ENCODE data around the gene OXLD1.
"Not testable (repeated sequence)": the region's sequence is repeated elsewhere in the genome, so short reads cannot be mapped to it uniquely, and the experiment has no call there.

Gene OXLD1

DNA sequence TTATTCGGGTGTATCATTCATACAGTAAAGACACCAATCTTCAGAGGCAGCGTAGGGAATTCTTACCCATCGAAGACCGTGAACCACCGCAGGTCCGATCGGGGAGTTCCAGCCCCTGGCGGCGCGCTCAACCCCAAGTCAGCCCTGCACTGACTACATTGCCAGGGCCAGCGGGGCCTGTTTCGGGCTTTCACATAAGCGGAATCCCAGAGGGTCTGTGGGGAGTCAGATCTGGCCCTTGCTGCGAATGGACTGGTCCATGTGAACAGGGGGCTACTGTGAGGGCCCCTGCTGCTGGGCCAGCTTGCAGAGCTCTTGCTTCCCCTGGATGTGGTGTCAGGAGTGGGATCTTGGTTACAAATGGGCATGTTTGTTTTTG lies 17.7 kb downstream of the OXLD1 start:
- DNase-seq, result no peak

DNA sequence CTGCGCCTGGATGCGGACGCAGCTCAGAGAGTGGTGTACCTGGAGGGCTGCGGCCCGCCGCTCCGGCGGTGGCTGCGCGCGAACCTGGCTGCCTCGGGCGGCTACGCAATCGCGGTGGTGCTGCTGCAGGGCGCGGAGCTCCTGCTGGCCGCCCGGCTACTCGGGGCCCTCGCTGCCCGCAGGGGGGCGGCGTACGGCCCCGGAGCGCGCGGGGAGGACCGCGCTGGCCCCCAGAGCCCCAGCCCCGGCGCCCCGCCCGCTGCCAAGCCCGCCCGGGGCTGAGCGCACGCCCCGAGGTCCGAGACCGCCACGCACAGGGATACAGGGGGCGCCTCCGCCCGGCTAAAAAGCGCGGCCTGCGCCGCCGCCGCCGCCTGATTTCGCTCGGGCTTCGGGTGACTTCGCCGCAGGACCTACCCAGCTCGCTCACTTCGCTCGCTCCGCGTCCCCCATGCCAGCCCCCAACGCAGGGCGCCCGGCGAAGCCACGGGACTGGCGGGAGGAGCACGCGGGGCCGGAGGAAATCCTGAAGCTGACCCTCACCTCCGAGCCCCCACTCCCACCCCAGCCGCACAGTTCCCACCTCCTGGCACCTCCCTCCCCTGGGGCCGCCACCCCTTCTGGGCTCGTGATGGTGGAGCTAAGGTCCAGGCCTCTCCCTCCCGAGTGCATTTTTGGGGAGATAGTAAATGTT lies 18.2 kb downstream of the OXLD1 start:
- DNase-seq, result no peak

DNA sequence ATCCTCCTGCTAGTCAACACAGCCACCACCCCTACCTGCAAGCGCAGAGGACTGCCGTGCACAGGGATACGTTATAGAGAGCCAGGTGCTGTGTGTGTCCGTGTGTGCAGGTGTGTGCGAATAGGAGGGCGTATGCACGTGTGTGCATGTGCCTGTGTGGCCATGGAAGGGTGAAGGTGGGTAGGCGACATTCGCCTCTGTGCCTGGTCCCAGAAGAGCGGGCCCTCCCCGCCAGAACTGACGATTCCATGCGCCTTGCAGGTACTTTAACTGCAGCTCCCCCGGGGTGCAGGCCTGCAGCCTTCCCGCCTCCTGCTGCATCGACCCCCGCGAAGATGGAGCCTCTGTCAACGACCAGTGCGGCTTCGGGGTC lies 18.8 kb downstream of the OXLD1 start:
- DNase-seq, result no peak

DNA sequence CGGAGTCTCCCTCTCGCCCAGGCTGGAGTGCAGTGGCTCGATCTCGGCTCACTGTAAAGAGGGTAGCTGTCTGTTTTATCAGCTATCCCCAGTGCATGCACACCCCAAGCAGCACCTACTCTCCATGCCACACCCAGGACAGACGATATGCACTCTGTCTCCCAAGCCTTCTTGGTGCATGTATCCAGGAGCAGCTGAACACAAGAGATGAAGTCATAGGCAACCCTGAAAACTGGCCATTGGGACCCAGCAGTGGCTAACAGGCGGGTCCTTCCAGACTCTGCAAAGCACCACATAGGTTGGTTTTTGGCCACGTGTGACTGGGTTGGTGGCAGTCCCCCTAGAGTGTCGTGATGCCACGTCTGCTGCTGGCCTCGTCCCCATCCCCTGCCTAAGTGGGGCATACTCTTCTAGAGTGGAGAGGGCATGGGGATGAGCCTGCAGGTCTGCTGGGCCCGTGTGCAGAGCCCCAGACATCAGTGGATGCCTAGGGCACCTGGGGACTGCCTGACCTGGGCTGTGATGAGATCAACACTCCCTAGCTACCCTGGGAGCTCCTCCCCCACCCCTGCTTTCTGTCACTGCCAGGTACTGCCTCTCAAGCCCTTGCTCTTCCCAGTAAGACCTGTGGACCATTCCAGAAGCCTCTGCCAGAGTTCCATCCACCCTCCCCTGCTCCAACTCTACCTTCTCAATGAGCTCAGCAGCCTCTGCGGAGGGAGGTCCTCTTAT lies 19.4 kb downstream of the OXLD1 start:
- DNase-seq, result no peak

DNA sequence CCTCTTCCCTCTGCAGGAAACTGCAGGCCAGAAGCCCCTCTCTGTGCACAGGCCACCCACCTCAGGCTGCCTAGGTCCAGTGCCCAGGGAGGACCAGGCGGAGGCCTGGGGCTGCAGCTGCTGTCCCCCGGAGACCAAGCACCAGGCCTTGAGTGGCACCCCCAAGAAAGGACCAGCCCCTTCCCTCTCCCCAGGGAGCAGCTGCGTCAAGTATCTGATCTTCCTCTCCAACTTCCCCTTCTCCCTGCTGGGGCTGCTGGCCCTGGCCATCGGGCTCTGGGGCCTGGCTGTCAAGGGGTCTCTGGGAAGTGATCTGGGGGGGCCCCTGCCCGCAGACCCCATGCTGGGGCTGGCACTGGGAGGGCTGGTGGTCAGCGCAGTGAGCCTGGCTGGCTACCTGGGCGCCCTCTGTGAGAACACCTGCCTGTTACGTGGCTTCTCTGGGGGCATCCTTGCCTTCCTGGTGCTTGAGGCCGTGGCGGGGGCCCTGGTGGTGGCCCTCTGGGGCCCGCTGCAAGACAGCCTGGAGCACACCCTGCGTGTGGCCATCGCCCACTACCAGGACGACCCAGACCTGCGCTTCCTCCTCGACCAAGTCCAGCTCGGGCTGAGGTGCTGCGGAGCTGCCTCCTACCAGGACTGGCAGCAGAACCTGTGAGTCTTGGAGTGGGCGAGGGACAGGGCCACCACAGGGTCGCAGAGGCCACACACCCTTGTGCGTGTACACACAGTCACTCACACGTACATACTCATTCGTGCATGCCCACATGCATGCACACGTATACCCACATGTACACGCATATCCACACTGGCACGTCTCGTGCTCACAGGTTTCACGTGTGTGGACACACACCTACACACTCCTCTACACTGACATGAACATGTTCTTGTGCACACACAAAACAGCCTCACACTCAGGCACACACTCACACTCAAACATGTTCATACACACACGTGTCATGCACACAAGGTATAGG lies 21.1 kb downstream of the OXLD1 start:
- no peak for DNase-seq

DNA sequence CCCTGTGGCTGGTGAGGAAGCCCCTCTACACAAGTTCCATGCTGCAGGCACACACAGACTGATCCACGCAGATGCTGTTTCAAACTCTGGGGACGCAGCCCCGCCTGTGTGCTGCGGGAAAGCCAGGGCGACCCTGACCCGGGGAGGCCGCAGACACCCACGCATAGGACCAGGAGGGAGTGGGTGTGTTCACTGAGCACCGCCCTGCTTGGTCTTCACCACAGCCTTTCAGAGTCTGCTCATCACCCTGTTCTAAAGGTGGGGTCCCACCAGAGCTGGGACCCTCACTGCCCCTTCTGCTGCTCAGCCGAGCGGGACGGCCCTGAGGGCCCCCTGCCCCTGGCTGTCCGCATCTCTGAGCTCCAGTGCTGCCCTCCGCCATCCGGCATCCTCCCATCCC lies 21.9 kb downstream of the OXLD1 start:
- no peak for DNase-seq

DNA sequence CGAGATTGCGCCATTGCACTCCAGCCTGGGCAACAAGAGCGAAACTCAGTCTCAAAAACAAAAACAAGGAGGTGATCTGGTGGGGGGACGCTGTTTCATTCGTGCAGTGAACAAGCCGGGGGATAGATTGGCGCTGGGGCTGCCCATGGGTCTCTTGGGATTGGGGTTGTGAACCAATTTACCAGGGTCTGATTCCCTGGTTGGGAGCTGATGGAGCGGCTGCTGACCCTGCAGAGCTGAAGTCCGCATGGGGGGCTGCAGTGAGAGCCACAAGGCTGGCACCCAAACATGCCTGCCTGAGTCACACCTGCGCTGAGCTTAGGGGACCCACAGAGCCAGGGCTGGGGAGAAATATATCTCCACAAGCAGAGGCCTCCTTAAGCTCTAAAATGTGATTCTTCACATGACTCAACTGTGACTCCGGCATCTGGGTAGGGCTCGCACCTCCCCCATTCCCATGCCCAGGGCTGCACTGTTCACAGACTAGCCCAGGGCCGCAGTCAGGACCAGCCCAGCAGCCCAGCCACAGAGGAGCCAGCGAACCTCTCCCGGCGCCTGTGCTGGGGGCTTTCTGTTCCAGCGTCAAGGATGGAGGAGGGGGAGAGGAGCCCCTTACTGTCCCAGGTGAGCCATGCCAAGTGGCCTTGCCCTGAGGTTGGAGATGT lies 24.4 kb downstream of the OXLD1 start:
- no peak for DNase-seq

DNA sequence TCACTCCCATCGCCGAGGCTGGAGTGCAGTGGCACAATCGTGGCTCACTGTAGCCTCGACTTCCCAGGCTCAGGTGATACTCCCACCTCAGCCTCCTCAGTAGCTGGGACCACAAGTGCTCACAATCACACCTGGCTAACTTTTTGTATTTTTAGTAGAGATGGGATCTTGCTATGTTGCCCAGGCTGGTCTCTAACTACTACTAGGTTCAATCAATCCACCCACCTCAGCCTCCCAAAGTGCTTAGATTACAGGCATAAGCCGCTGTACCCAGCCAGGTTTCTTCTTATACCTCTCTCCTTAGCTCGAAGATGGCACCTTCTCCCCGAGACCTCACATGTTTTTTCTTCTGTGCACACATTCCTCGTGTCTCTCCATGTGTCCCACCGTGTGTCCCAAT lies 26.4 kb downstream of the OXLD1 start:
- DNase-seq, result no peak

DNA sequence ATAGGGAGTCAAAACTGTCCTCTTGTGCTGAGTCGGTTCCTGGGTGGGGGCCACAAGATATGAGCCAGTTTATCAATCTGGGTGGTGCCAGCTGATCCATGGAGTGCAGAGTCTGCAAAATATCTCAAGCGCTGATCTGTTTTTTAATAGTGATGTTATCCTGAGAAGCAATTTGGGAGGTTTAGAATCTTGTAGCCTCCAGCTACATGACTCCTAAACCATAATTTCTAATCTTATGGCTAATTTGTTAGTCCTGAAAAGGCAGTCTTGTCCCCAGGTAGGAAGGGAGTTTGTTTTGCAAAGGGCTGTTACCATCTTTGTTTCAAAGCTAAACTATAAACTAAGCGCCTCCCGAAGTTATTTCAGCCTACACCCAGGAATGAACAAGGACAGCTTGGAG lies 27.7 kb downstream of the OXLD1 start:
- DNase-seq, result no peak

DNA sequence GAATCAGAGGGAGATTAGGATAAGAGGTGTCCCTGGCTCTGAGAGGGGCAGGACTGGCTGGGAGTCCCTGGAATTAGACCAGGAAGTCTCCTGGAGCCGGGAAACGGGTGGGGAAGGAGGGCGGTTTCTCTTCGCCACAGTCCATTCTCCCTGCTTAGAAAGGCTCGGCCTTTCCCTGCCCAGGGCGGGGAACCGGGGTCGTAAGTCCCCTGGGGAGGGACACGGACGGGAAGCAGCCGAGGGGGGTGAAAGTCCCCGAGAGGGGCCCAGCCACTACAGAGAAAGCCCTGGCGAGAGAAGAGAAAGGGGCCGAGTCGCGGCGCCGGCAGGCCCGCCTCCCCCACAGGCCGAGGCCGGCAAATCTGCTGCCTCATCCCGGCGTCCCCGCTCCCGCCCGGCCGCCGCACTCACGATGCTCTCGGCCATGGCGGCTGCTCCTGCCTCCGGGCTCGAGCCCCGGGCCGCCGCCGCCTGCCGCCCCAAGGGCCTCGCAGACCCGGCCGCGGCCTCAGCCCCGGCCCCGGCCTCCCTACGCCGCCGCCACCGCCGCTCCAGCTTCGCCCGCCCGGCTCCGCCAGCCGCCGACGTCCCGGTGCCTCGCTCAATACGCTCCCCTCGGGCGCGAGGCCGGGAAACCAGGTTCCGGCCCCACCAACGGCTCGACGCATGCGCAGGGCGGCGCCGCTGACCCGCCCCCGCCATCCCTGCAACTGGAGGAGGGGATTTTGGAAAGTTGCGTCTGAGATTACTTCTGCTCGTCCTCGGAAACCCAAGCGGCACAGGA lies 29.7 kb downstream of the OXLD1 start, which contains the start of the genes NPLOC4 and TSPAN10:
NPLOC4 (minus strand) TSS at position 608 of the 784 bp plus-strand sequence; CDS start at position 426, 182 bp downstream.
TSPAN10 (plus strand) TSS at position 692 of the 784 bp plus-strand sequence. CDS start 5,217 bp downstream, outside the sequence.
- peak; percentile 91 for DNase-seq

DNA sequence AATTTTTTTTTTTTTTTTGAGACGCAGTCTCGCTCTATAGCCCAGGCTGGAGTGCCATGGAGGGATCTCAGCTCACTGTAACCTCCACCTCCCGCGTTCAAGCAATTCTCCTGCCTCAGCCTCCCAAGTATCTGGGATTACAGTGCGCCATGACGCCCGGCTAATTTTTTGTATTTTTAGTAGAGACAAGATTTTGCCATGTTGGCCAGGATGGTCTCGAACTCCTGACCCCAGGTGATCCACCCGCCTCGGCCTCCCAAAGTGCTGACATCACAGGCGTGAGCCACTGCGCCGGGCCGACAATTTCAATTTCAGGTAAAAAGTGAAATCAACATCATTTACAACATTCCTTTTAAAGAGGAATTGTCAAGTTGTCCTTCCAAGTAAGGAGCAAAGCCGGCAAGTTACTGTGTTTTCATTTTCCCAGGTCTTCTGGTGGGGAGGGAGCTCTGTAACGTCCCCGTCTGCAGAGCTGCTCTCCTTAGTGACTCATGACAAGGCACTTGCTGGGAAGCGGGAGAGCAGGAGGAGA lies 30.4 kb downstream of the OXLD1 start:
- DNase-seq, result no peak

DNA sequence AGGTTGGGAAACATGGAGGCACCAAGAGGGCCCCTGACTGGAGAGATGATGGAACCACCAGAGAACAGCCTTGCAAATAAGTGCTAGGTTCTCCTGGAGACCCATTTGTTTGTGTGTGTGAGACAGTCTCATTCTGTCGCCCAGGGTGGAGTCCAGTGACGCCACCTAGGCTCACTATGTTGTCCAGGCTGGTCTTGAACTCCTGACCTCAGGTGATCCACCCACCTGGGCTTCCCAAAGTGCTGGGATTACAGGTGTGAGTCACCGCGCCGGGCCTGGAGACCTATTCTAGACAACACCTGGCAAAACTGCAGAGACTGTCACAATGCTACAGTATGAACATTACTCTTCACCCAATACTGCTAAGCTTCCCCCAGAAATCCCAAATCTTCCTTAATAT lies 31.0 kb downstream of the OXLD1 start:
- DNase-seq, result no peak

DNA sequence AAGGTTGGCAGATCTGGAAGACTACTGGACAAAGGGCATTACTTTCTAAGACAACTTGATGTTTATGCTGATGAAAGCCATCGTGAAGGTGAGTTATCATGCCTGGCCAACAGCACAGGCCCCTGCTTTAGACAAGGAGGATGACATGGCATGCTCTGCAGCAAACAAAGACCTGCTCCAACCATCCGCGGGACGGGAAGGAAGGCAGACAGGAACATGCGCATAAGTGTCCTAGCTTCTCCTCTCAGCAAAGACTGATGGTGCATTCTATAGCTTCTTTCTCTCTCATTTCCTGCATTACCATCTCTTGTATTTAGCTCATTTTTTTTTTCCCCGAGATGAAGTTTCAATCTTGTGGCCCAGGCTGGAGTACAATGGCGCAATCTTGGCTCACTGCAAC lies 34.9 kb downstream of the OXLD1 start:
- no peak for DNase-seq

DNA sequence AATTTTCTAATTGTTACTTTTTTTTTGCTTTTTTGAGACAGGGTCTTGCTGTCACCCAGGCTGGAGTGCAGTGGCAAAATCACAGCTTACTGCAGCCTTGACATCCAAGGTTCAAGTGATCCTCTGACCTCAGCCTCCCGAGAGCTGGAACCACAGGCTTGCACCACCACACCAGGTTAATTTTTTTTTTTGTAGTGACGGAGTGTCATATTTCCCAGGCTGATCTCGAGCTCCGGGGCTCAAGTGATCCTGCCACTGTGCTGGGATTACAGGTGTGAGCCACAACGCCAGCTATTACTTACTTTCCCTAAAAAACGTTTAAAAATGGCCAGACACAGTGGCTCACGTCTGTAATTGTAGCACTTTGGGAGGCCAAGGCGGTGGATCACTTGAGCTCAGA lies 36.1 kb downstream of the OXLD1 start:
- DNase-seq, result no peak

DNA sequence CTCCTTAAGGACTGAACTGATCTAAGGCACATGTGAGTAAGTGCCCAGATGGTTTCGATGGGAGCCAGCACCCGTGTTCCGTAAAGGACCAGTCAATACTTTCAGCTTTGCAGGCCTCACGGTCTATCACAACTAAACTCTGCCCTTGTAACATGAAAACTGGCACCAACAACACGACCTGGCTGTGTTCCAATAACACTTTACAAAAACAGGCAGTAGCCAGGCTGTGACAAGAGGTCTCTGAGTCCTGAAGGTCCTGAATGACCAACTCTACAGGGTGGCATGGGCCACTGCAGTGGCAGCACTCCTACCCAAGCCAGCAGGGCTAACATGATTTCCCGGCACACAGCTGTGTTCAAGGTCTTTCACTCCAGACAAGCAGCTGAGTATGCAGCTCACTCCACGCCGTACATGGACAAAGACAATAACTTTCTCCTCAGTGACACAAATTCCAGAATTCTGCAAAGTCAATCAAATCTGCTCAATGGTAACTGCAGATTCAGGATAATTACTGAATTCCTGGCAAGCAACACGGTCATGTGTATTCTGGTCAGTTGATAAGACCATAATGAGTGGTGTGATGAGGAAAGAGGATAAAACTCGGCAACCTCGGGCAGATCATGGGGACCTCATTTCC lies 44.8 kb downstream of the OXLD1 start:
- no peak for DNase-seq

DNA sequence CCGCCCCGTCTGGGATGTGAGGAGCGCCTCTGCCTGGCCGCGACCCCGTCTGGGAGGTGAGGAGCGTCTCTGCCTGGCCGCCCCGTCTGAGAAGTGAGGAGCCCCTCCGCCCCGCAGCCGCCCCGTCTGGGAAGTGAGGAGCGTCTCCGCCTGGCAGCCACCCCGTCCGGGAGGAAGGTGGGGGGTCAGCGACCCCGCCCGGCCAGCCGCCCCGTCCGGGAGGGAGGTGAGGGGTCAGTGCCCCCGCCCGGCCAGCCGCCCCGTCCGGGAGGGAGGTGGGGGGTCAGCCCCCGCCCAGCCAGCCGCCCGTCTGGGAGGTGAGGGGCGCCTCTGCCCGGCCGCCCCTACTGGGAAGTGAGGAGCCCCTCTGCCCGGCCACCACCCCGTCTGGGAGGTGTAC lies 48.1 kb downstream of the OXLD1 start:
- DNase-seq, result not testable (repeated sequence)

DNA sequence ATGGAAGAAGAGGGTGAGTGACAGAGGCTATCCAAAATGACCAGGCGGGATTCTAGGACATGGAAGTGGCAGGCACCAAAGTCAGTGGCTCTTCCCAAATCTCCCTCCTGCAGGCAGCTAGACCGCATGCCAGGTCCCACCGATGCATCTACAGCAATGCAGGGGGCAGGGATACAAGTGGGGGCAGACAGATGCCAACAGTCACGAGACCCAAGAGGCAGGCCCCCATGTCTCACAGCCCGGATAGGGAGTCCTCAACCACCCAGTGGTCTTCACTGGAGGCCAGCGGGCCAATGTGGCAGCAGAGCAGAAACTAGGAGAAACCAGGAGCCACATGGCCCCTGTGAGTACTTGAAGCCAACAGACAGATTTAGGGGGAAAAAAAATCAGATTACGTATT lies 49.5 kb downstream of the OXLD1 start:
- DNase-seq, result no peak

DNA sequence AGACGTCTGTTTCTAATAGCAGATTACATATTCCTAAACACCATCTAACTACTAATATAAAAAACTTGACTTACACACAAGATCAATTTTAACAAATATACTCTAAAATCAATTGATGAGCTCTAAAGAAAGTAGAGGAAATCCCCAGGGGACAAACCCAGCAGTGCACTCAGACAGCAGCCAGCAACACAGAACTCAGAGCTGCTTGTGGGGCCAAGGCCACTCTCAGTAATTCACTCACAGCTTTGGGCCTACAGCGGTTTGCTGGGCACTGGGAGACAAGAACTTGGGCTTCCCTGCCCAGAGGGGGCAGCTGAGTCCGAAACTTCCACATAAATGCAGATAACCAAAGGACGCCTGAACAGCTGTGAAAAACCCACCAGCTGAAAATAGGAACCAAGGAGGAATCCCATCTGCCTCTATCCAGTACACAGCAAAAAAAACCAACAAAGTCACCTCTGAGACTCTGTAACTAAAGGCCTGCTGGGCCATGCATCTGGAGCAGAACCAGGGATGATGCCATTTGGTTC lies 50.9 kb downstream of the OXLD1 start:
- no peak for DNase-seq

All from activated CD4-positive, alpha-beta T cell treated with anti-CD3 and anti-CD28 coated beads for 48 hours (primary cell).